HG03159 (cell line): Measurements from ENCODE around the gene ITPKB.
A peak's percentile ranks its signal among the peaks of the same experiment; 100 is the strongest.

Source experiments
- ATAC-seq: cut with Tn5 transposase; IDR thresholded peaks from one replicate; pipeline ENCODE4 v1.9.1; 2021; ENCODE audit warnings: mild to moderate bottlenecking, moderate library complexity; ENCODE audit not compliant: unreplicated experiment

Gene ITPKB

DNA sequence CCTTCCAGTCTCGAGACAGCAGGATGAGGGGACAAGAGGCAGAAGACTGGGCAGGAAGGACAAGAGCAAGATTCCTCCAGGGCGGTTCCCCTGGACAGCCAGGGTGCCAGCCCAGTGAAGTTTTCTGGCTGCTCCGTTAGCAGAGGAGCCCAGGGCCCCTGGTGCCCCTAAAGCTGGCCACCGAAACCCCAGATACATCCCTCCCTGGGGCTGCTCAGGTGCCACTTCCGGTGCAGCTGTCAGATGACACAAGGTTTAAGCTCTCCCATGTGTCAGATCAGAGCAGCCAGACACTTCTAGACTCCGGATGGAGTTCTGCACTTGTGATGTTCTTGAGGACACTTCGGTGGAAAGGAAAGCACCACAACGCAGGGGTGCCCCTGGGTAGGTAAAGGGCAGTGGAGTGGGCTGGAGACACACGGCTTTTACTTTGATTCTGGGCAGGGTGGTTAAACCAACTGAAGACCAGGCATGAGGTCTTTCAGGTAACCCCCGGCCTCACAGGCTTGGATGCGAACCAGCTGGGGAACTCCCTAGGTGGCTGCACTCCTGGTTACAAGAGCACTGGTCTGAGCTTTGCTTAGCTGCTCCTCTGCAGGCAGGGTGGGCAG, 85.7 kb downstream of the ITPKB start:
- ATAC-seq = peak; percentile 54

- no peak for ATAC-seq
These were observed 86.5 kb downstream of the ITPKB start for GRCh38 chr1:226652613-226653012.

GRCh38 chr1:226651732-226652105, 87.4 kb downstream of the ITPKB start:
- no peak for ATAC-seq

- no peak for ATAC-seq
These were observed 87.9 kb downstream of the ITPKB start for GRCh38 chr1:226651041-226651731.

GRCh38 chr1:226650236-226650841, 88.7 kb downstream of the ITPKB start:
- no peak for ATAC-seq

- ATAC-seq = no peak
These were observed 89.3 kb downstream of the ITPKB start for GRCh38 chr1:226649780-226650179.

DNA sequence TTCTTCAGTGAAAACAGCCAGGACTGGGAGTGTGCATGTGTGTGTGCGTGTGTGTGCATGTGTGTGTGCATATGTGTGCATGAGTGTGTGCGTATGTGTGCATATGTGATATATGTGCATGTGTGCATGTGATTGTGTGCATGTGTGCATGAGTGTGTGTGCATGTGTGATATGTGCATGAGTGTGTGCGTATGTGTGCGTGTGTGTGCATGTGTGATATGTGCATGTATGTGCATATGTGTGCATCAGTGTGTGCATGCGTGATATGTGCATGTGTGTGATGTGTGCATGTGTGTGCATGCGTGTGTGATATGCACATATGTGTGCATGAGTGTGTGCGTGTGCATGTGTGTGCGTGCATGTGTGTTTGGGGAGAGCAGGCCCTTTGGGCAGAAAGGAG, 89.8 kb downstream of the ITPKB start:
- no peak for ATAC-seq

DNA sequence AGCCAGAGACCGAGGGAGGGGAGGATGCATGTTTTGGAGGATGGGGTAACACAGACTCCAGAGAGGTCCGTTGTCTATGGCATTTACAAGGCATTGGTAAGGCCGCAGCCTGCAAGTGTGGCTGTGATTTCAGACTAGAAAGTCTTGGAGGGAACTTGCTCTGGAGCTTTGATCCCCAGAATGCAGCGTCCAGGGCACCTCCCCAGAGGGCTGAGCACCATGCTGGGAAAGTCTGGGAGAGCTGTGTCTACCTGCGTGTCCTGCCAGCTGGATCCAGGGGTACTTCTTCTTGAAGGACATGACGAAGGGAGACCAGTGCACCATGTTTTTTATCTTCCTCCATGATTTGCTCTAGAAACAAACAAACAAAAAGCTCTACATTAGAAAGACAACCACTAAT, 90.7 kb downstream of the ITPKB start:
- no peak for ATAC-seq

DNA sequence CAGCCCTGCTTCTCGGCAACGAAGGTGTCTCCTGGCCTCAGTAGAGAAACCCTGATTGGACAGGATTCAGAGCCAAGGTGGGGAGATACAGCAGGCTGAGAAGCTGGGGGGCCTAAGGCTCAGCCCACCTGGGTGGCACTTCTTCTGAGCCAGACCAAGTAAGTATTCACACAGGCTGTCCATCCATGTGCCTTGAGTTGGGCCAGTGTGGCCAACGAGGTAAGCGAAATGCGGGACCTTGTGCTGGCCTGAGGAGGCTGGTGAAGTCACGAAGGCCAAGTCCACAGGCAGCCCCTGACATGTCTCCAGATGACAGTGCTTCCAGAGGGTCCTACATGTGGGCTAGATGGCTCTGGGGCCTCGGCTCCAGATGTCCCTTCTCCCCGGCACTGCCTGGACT, 91.4 kb downstream of the ITPKB start:
- ATAC-seq = no peak

DNA sequence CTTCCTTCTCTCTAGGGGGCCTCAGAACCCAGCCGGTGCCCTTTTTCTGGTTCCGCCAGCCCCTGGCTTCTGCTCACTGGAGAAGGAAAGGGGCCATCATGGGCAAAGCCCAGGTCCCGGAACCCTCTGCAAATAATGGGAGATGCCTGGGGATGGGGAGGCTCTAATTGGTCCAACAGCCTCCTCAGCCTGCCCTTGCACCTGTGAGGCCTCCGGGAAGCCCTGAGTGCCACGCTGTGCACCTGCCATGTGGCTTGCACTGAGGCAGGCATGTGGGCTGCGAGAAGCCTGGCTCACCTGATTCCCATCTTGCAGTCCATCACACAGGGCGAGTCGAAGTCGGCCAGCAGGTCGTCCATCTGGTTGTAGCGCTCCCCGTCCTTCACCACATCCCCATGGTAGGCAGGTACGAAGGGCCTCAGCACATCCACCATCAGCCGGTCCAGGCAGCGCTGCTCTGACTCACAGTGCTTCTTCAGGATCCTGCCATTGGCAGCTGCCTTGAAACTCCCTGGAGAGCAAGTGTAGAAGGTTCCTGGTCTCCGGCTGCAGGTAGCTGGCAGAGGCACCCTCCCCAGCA, 92.1 kb downstream of the ITPKB start:
- ATAC-seq = no peak

GRCh38 chr1:226646026-226646869, 92.8 kb downstream of the ITPKB start:
- no peak for ATAC-seq

GRCh38 chr1:226645279-226645976, 93.7 kb downstream of the ITPKB start:
- ATAC-seq = no peak

- ATAC-seq = no peak
These were observed 94.4 kb downstream of the ITPKB start for GRCh38 chr1:226644541-226645176.

DNA sequence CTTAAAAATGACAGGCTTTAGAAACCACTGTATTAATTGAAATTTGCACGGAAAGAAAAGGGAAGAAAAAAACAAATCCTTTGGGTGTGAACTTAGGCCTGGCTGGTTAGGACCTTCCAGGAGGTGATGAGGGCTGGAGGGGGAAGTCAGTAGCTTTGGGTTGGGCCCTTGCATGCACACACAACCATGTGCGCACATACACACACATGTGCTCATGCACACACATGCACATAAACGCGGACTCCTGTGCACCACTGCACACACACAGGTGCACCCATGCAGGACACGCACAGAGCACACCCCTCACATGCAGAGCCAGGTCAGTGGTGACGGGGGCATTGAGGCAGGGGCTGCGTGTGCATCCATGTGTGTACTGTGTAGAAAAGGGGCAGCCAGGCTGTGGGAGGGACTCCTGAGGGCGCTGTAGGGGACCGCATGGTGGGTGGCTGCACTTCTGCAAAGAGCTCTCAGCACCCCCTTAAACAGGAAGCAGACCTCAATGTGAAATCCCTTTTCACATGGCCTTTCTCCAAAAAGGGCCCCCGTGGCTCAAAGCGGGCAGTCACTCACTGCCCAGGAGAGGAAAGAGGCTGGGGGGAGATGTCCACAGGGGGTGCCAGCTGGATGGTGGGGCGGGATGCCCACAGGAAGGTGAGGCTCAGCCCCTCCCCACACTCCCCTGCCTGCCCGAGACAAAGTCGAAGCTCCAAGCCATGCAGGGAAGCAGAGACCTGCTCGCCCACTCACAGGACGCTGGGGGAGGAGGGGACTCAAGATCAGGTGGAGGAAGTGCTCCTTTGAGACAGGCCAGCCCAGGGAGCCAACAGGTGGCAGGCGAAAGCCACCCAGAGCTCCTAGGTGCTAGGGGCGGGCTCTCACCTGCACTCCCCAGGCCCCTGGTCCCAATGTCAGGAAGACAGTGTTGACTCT, 95.2 kb downstream of the ITPKB start:
- peak; percentile 46 for ATAC-seq

DNA sequence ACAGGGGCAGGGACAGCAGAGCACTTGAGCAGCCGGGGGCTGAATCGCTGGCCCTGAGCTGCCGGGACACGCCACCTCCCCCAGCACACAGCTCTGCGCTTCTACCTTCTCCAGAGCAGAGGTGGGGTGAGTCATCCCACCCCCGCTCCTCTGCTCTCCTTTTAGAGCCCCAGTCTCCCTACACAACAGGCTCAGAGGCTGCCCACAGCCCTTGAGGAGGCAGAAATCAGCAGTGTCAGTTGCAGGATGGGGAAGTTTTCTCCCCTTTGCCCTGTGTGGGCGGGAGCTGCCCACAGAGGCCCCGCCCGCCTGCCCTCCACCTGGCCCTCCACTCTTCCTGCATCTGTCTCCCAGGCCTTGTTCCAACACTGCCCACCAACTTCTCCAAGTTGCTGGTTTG, 95.9 kb downstream of the ITPKB start:
- no peak for ATAC-seq

GRCh38 chr1:226642421-226642820, 96.7 kb downstream of the ITPKB start:
- ATAC-seq = no peak

DNA sequence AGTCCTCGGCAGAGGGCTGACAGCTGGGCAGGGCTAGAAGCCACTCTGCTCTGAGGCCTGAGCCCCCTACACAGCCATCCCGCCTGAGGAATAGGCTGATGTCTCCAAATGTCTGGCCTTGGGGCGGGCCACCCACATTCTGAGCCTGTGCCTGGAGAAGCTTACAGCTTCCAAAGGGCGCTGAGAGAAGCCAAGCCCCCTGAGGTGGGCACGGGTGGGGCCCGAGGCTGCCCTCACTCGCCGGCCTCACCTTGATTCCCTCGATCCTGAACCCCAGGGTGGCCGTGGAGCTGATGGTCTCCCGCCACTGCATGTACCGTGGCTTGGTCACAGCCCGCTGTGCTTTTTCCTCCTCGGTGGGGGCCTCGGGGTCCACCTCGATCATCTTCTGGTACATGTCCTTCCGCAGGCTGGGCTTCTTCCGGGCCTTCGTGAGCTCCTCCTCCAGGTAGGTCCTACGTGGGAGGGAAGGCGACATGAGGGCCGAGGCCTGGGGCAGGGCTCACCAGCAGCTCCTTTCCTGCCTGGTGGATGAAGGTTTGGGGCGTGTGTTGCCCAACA, 97.3 kb downstream of the ITPKB start:
- ATAC-seq = no peak

DNA sequence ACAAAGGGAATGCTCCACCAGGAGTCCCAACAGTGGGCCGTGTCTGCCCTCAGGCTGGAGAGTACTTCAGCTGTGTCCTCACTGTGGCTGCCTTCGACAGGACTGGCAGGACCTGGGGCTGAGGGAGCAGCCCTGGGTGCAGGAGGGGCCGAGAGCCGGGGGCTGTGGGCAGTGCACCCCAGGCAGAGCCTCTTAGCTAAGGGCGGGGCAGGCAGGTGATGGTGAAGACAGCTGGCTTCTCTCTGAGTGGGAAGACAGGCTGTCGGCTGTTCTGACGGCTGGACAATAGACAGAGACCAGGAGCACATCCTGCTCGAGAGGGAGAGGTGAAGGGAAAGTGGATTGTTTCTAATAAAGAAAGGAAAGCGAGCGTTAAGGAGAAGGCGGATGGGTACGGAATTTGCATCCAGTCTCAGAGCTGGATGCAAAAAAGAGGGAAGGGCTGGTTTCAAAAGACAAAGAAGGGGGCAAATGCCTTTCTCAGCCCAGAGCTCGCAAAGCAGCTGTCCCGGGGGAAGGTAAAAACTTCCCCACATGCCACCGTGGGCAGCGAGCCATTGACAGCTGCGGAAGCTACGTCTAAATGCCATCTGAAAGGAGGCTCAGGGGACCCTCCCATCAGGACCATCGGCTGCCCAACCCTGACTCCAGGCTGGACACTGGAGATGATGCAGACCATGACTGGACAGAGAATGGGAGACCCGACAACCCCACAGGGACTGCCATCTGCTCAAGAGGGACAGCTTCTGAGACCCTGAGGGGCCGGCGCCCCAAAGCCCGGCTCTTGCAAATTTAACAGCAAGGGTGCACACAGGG, 98.6 kb downstream of the ITPKB start:
- ATAC-seq = no peak
